ENCODE results near the gene TEX10. TPM values are rescaled to one million over a fixed set of nuclear protein-coding genes. Genes with fewer than 3 reads are reported as not detected.
A peak's percentile ranks its signal among the peaks of the same experiment; 100 is the strongest.

The TEX10 gene
- total RNA-seq, 2 donors from 2014 or later: 7.8 to 9.2 TPM

DNA sequence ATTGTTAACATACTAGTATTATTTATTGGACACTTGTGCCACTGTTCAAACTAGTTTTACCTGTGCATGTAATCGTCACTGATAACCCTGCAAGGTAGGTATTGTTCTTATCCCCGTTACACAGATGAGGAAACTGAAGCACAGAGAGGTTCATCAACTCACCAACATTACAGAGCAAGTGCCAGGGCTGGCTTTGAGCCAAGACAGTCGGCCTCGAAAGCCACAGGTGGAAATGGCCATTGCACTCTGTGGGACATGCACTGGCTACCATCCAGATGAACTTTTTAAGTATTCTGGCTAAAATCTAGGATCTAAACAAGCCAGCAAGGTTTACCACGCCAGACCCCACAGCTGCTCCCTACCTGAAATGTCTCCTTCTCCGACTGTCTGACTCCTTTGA, 57.9 kb downstream of the TEX10 start:
- peaks cover 12% of the 10 kb centered on the region for H3K4me1 ChIP-seq
- no peaks in the 10 kb centered on the region for H3K36me3 ChIP-seq (replicated peaks in 1 of 2; ENCODE audit: insufficient read depth in 1 of 2, low read depth in 2 of 2)
- H3K27me3 ChIP-seq: no peaks in the 10 kb centered on the region
- intact Hi-C loops (cut with DNase I): no loop called here
- TF ChIP-seq, protein P1, sequence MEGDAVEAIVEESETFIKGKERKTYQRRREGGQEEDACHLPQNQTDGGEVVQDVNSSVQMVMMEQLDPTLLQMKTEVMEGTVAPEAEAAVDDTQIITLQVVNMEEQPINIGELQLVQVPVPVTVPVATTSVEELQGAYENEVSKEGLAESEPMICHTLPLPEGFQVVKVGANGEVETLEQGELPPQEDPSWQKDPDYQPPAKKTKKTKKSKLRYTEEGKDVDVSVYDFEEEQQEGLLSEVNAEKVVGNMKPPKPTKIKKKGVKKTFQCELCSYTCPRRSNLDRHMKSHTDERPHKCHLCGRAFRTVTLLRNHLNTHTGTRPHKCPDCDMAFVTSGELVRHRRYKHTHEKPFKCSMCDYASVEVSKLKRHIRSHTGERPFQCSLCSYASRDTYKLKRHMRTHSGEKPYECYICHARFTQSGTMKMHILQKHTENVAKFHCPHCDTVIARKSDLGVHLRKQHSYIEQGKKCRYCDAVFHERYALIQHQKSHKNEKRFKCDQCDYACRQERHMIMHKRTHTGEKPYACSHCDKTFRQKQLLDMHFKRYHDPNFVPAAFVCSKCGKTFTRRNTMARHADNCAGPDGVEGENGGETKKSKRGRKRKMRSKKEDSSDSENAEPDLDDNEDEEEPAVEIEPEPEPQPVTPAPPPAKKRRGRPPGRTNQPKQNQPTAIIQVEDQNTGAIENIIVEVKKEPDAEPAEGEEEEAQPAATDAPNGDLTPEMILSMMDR (IDR thresholded peaks at IDR 0.05): no peak
- no peak for TF ChIP-seq POLR2A (IDR thresholded peaks at IDR 0.05)
- DNase-seq (peak; percentile 18 to 65 (median 46)), ATAC-seq (no peak)
- no peaks in the 10 kb centered on the region for H3K9me3 ChIP-seq
- H3K27ac ChIP-seq: no peak overlapping the region
- 52 to 71% methylated on average over 6 of the region's 6 CpGs for WGBS, 2 donors
- no peak overlapping the region for H3K4me3 ChIP-seq

DNA sequence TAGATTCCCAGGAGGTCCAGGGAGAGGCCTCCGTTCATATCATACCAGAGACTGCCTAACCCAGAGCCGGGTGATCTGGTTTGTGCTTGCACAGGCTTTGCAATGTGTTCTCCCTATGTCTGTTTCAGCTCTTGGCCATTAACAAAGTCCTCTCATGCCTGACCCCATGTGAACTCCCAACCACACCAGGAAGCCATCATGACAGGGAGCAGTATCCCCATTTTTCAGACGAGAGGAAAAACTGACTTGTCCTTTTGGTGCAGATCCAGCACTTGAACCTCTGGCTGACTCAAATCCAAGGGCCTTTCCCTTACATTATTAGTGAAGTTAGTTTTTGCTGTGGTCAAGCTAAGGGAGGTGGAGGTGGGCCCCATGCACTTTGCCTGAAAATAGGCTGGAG, 58.4 kb downstream of the TEX10 start:
- no peak overlapping the region for H3K27ac ChIP-seq
- H3K4me1 ChIP-seq: peaks cover 12% of the 10 kb centered on the region
- intact Hi-C loops (cut with DNase I): no loop called here
- no peaks in the 10 kb centered on the region for H3K9me3 ChIP-seq
- peak; percentile 15 for ATAC-seq
- H3K4me3 ChIP-seq: no peak overlapping the region
- TF ChIP-seq, protein P1 (IDR thresholded peaks at IDR 0.05): no peak
- no peak for TF ChIP-seq POLR2A (IDR thresholded peaks at IDR 0.05)
- no peaks in the 10 kb centered on the region for H3K27me3 ChIP-seq
- DNase-seq: no peak
- no peaks in the 10 kb centered on the region for H3K36me3 ChIP-seq (replicated peaks in 1 of 2; ENCODE audit: insufficient read depth in 1 of 2, low read depth in 2 of 2)
- 84 to 88% methylated on average over 3 of the region's 3 CpGs for WGBS, 2 donors

DNA sequence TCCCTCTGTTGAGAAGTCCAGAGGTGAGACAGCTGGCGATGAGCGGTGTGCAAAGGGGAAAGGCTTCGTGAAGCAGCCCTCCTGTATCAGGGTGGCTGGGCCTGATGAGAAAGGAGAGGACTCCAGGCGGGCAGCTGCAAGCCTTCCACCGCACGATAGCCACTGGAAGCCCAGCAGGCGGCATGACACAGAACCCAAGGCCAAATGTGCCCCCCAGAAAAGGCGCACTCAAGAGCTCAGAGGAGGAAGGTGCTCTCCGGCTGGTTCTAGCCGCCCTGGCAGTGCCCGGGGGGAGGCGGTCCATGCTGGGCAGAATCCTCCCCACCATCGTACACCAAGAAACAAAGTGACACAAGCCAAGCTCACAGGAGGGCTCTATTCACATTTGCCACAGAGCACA, 60.3 kb downstream of the TEX10 start:
- WGBS, 2 donors: 93 to 95% methylated on average over 13 of the region's 13 CpGs
- intact Hi-C loops (cut with DNase I): no loop called here
- no peak for ATAC-seq
- Histone ChIP-seq H3K27ac (no peak overlapping the region), H3K4me1 (peaks cover 12% of the 10 kb centered on the region), H3K27me3 (no peaks in the 10 kb centered on the region), H3K4me3 (no peak overlapping the region), H3K36me3 (replicated peaks in 1 of 2; ENCODE audit: insufficient read depth in 1 of 2, low read depth in 2 of 2) (no peaks in the 10 kb centered on the region), H3K9me3 (no peaks in the 10 kb centered on the region)
- TF ChIP-seq, protein P1 (IDR thresholded peaks at IDR 0.05): no peak
- TF ChIP-seq POLR2A (IDR thresholded peaks at IDR 0.05): no peak
- DNase-seq: no peak

DNA sequence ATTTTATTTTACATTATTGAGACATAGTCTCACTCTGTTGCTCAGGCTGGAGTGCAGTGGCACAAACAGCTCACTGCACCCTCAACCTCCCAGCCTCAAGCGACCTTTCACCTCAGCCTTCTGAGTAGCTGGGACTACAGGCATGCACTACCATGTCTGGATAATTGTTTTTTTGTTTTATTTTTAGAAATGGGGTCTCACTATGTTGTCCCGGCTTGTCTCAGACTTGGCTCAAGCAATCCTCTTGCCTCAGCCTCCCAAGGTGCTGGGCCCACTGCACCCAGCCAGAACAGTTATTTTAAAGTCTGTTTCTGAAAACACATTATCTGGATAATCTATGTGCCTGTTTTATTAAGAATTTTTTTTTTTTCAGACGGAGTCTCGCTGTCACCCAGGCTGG, 62.0 kb downstream of the TEX10 start:
- peaks cover 0 to 5% (median 0%) of the 10 kb centered on the region in 3 donors for H3K9me3 ChIP-seq
- WGBS, 2 donors: 96 to 98% methylated on average over 4 of the region's 4 CpGs
- no peaks in the 10 kb centered on the region for H3K27me3 ChIP-seq
- peaks cover 9% of the 10 kb centered on the region for H3K4me1 ChIP-seq
- H3K4me3 ChIP-seq: no peak overlapping the region
- TF ChIP-seq POLR2A (IDR thresholded peaks at IDR 0.05): no peak
- TF ChIP-seq, protein P1 (IDR thresholded peaks at IDR 0.05): no peak
- no peaks in the 10 kb centered on the region for H3K36me3 ChIP-seq (replicated peaks in 1 of 2; ENCODE audit: insufficient read depth in 1 of 2, low read depth in 2 of 2)
- ATAC-seq (no peak), DNase-seq (no peak)
- intact Hi-C loops (cut with DNase I): no loop called here
- no peak overlapping the region for H3K27ac ChIP-seq

DNA sequence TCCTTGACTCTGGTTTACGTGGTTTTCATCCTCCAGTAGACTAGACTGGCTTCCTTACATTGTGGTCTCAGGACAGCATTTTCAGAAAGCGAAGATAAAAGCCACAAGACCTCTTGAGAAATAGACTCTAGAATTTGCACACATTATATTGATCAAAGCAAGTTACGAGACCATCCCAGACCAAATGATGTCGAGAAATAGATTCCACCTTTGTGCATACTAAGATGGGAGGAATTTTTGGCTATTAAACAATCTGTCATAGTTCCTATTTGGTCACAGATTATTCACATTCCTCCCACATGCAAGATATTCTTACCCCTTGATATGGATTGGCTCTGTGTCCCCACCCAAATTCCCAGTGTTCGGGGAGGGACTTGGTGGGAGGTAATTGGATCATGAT, 65.6 kb downstream of the TEX10 start:
- WGBS, 2 donors: 92 to 98% methylated on average over 5 of the region's 5 CpGs
- no peak for ATAC-seq

More for the DNA sequence above, 65.6 kb downstream of the TEX10 start:
- H3K27ac ChIP-seq: no peak overlapping the region
- no peak overlapping the region for H3K4me3 ChIP-seq
- H3K9me3 ChIP-seq: peaks cover 0 to 9% (median 0%) of the 10 kb centered on the region in 3 donors
- DNase-seq: no peak
- intact Hi-C loops (cut with DNase I): no loop called here
- no peak for TF ChIP-seq POLR2A (IDR thresholded peaks at IDR 0.05)
- TF ChIP-seq, protein P1 (IDR thresholded peaks at IDR 0.05): no peak
- no peaks in the 10 kb centered on the region for H3K36me3 ChIP-seq (replicated peaks in 1 of 2; ENCODE audit: insufficient read depth in 1 of 2, low read depth in 2 of 2)
- no peaks in the 10 kb centered on the region for H3K4me1 ChIP-seq
- H3K27me3 ChIP-seq: no peaks in the 10 kb centered on the region

All from body of pancreas (tissue), 4 donors.